GM12878 (cell line): ENCODE results near the gene NOD2.

Experiments
- CHD2 ChIP-seq: IDR thresholded peaks from 2 replicates; pipeline ENCODE4 v1.6.1; 2011; ENCODE audit warnings: low read depth, low read length, improper control_type of control experiment, borderline replicate concordance
- HDGF ChIP-seq: fragments of 450-650 bp; IDR thresholded peaks from 2 replicates; pipeline ENCODE4 v1.6.1; 2016; ENCODE audit warnings: antibody characterized with exemption
- MEF2B ChIP-seq: fragments of 450-650 bp; IDR thresholded peaks from 2 replicates; pipeline ENCODE4 v1.6.1; 2018; ENCODE audit warnings: mild to moderate bottlenecking, moderate library complexity; ENCODE audit not compliant: partially characterized antibody, poor library complexity, severe bottlenecking
- POLR2A ChIP-seq: IDR thresholded peaks from 2 replicates; pipeline ENCODE4 v1.6.1; 2011; ENCODE audit warnings: low read depth, mild to moderate bottlenecking, low read length
- POU2F2 ChIP-seq: IDR thresholded peaks from 3 replicates; pipeline ENCODE4 v1.6.1; 2011; ENCODE audit warnings: low read depth, mild to moderate bottlenecking, low read length, borderline replicate concordance
- YBX1 ChIP-seq: fragments of 450-650 bp; IDR thresholded peaks from 2 replicates; pipeline ENCODE4 v1.6.1; 2016; ENCODE audit warnings: antibody characterized with exemption
- ZNF384 ChIP-seq: IDR thresholded peaks from 2 replicates; pipeline ENCODE4 v1.6.1; 2012; ENCODE audit warnings: low read depth, mild to moderate bottlenecking, low read length, improper control_type of control experiment, borderline replicate concordance
- TF ChIP-seq, protein P1 (sequence below), 3 experiments: IDR thresholded peaks in 2 of 3; conservative IDR thresholded peaks in 1 of 3; 2 replicates each; pipeline ENCODE4 v1.5.1; 2011; ENCODE audit warnings: low read depth in 3 of 3, low read length in 3 of 3, mild to moderate bottlenecking in 3 of 3, control low read depth in 2 of 3, moderate library complexity in 2 of 3, inconsistent platforms in 1 of 3, mixed read lengths in 1 of 3; ENCODE audit not compliant: control insufficient read depth in 2 of 3, insufficient read depth in 1 of 3; ENCODE audit errors: extremely low read depth in 1 of 3
- TF ChIP-seq, protein P2 (sequence below): IDR thresholded peaks from 2 replicates; pipeline ENCODE4 v1.6.1; 2012; ENCODE audit warnings: mild to moderate bottlenecking, low read depth, low read length
- TF ChIP-seq, protein P3 (sequence below): IDR thresholded peaks from 2 replicates; pipeline ENCODE4 v1.6.1; 2011; ENCODE audit warnings: borderline replicate concordance, low read depth, mild to moderate bottlenecking, moderate library complexity, low read length; ENCODE audit not compliant: insufficient read depth, poor library complexity, severe bottlenecking
- TF ChIP-seq, protein P4 (sequence below): IDR thresholded peaks from 2 replicates; pipeline ENCODE4 v1.6.1; 2012; ENCODE audit warnings: low read depth, low read length, improper control_type of control experiment

DNA sequence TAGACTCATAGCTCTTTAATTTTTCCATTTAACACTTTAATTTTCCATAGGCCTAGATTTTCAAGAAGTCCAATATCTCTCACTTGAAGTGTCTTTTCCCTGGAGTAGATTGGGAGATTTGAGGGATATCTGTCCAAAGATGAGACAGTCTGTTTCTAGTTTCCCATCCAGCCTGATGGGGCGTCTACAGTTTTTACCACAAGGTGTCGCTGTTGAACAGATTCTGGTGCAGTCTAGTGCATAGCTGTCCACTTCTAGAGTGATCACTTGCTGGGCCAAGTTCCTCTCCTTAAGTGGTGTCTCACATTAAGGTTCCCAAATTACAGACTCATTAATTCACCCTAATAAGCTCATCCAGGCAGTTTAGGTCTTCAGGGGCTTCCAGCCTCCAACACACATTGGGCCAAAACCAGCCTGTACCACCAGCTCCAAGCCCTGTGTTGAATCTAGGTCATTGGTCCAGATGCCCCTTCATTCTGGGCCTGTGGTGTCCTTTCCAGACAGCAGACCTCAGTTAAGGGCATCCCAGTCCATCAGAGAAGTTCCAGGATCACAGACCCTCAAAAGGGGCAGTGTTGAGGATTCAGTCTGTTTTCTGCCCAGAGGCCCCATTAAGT lies 21.7 kb upstream of the NOD2 start:
- no peak for TF ChIP-seq ZNF384
- no peak for TF ChIP-seq CHD2
- TF ChIP-seq, protein P1, sequence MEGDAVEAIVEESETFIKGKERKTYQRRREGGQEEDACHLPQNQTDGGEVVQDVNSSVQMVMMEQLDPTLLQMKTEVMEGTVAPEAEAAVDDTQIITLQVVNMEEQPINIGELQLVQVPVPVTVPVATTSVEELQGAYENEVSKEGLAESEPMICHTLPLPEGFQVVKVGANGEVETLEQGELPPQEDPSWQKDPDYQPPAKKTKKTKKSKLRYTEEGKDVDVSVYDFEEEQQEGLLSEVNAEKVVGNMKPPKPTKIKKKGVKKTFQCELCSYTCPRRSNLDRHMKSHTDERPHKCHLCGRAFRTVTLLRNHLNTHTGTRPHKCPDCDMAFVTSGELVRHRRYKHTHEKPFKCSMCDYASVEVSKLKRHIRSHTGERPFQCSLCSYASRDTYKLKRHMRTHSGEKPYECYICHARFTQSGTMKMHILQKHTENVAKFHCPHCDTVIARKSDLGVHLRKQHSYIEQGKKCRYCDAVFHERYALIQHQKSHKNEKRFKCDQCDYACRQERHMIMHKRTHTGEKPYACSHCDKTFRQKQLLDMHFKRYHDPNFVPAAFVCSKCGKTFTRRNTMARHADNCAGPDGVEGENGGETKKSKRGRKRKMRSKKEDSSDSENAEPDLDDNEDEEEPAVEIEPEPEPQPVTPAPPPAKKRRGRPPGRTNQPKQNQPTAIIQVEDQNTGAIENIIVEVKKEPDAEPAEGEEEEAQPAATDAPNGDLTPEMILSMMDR (IDR thresholded peaks at IDR 0.05 in 2 of 3, conservative IDR thresholded peaks at IDR 0.05 in 1 of 3; ENCODE audit: control insufficient read depth in 2 of 3, extremely low read depth in 1 of 3, insufficient read depth in 1 of 3, low read depth in 3 of 3, low read length in 3 of 3): peak; percentile 54 to 61 (median 59); a peak in 5 of 6 replicates
- TF ChIP-seq YBX1: no peak
- no peak for TF ChIP-seq MEF2B
- no peak for TF ChIP-seq POU2F2
- TF ChIP-seq, protein P2, sequence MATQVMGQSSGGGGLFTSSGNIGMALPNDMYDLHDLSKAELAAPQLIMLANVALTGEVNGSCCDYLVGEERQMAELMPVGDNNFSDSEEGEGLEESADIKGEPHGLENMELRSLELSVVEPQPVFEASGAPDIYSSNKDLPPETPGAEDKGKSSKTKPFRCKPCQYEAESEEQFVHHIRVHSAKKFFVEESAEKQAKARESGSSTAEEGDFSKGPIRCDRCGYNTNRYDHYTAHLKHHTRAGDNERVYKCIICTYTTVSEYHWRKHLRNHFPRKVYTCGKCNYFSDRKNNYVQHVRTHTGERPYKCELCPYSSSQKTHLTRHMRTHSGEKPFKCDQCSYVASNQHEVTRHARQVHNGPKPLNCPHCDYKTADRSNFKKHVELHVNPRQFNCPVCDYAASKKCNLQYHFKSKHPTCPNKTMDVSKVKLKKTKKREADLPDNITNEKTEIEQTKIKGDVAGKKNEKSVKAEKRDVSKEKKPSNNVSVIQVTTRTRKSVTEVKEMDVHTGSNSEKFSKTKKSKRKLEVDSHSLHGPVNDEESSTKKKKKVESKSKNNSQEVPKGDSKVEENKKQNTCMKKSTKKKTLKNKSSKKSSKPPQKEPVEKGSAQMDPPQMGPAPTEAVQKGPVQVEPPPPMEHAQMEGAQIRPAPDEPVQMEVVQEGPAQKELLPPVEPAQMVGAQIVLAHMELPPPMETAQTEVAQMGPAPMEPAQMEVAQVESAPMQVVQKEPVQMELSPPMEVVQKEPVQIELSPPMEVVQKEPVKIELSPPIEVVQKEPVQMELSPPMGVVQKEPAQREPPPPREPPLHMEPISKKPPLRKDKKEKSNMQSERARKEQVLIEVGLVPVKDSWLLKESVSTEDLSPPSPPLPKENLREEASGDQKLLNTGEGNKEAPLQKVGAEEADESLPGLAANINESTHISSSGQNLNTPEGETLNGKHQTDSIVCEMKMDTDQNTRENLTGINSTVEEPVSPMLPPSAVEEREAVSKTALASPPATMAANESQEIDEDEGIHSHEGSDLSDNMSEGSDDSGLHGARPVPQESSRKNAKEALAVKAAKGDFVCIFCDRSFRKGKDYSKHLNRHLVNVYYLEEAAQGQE: no peak
- TF ChIP-seq, protein P3, sequence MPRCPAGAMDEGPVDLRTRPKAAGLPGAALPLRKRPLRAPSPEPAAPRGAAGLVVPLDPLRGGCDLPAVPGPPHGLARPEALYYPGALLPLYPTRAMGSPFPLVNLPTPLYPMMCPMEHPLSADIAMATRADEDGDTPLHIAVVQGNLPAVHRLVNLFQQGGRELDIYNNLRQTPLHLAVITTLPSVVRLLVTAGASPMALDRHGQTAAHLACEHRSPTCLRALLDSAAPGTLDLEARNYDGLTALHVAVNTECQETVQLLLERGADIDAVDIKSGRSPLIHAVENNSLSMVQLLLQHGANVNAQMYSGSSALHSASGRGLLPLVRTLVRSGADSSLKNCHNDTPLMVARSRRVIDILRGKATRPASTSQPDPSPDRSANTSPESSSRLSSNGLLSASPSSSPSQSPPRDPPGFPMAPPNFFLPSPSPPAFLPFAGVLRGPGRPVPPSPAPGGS: no peak
- TF ChIP-seq, protein P4, sequence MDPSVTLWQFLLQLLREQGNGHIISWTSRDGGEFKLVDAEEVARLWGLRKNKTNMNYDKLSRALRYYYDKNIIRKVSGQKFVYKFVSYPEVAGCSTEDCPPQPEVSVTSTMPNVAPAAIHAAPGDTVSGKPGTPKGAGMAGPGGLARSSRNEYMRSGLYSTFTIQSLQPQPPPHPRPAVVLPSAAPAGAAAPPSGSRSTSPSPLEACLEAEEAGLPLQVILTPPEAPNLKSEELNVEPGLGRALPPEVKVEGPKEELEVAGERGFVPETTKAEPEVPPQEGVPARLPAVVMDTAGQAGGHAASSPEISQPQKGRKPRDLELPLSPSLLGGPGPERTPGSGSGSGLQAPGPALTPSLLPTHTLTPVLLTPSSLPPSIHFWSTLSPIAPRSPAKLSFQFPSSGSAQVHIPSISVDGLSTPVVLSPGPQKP: no peak
- no peak for TF ChIP-seq POLR2A
- no peak for TF ChIP-seq HDGF
